ENCODE results near the gene SCO2. TPM values are rescaled to one million over a fixed set of nuclear protein-coding genes. Genes with fewer than 3 reads are reported as not detected.
A peak's percentile ranks its signal among the peaks of the same experiment; 100 is the strongest.

Gene SCO2
- polyA plus RNA-seq, 1 donor from 2014 or later = 9.6 TPM

- Histone ChIP-seq H3K9me2 (ENCODE audit: insufficient read depth, low read length) (no peaks in the 10 kb centered on the region), H2AFZ (ENCODE audit: low read depth, low read length) (no peak overlapping the region), H3K36me3 (ENCODE audit: insufficient read depth, low read length) (no peaks in the 10 kb centered on the region), H3K79me2 (replicated peaks; ENCODE audit: insufficient read depth, low read length) (no peaks in the 10 kb centered on the region), H3K27ac (ENCODE audit: low read length) (no peak overlapping the region), H3K9me3 (ENCODE audit: low read length) (no peaks in the 10 kb centered on the region), H4K20me1 (ENCODE audit: insufficient read depth) (no peaks in the 10 kb centered on the region), H3K27me3 (ENCODE audit: insufficient read depth, low read depth, low read length) (peaks cover 34% of the 10 kb centered on the region), H3F3A (ENCODE audit: insufficient read depth, low read length, poor library complexity, severe bottlenecking) (no peaks in the 10 kb centered on the region), H3K4me2 (ENCODE audit: low read length) (no peak overlapping the region), H3K9ac (ENCODE audit: low read length) (no peak overlapping the region), H3K4me3 (ENCODE audit: low read length) (peak overlapping the region; percentile 57)
- TF ChIP-seq POLR2AphosphoS5 (IDR thresholded peaks at IDR 0.05) (no peak), CTCF (IDR thresholded peaks at IDR 0.05; ENCODE audit: poor library complexity, severe bottlenecking) (no peak)
These were observed 5.6 kb upstream of the SCO2 start for GRCh38 chr22:50530877-50531545.

GRCh38 chr22:50530580-50530876 lies 5.1 kb upstream of the SCO2 start:
- H3K9me2 ChIP-seq (ENCODE audit: insufficient read depth, low read length) = no peaks in the 10 kb centered on the region
- H3K4me2 ChIP-seq (ENCODE audit: low read length) = no peak overlapping the region
- H3F3A ChIP-seq (ENCODE audit: insufficient read depth, low read length, poor library complexity, severe bottlenecking) = no peaks in the 10 kb centered on the region
- TF ChIP-seq EZH2 (IDR thresholded peaks at IDR 0.05; ENCODE audit: borderline replicate concordance, insufficient read depth, low read length, poor library complexity, severe bottlenecking) = no peak
- TF ChIP-seq REST (IDR thresholded peaks at IDR 0.05; ENCODE audit: borderline replicate concordance) = no peak
- no peak for TF ChIP-seq EP300 (conservative IDR thresholded peaks at IDR 0.05; ENCODE audit: poor library complexity, severe bottlenecking)
- TF ChIP-seq TAF1 (IDR thresholded peaks at IDR 0.05; ENCODE audit: low read depth) = no peak
- no peak for TF ChIP-seq MXI1 (conservative IDR thresholded peaks at IDR 0.05; ENCODE audit: poor library complexity, severe bottlenecking)
- no peak for TF ChIP-seq CTCF (IDR thresholded peaks at IDR 0.05; ENCODE audit: poor library complexity, severe bottlenecking)
- no peak for TF ChIP-seq SMC3 (conservative IDR thresholded peaks at IDR 0.05; ENCODE audit: poor library complexity)
- TF ChIP-seq RAD21 (conservative IDR thresholded peaks at IDR 0.05) = no peak
- TF ChIP-seq POLR2AphosphoS5 (IDR thresholded peaks at IDR 0.05) = no peak
- H3K9me3 ChIP-seq (ENCODE audit: low read length) = no peaks in the 10 kb centered on the region
- no peaks in the 10 kb centered on the region for H3K36me3 ChIP-seq (ENCODE audit: insufficient read depth, low read length)
- H4K20me1 ChIP-seq (ENCODE audit: insufficient read depth) = no peaks in the 10 kb centered on the region
- H3K79me2 ChIP-seq (replicated peaks; ENCODE audit: insufficient read depth, low read length) = no peaks in the 10 kb centered on the region
- no peak overlapping the region for H2AFZ ChIP-seq (ENCODE audit: low read depth, low read length)
- peak overlapping the region; percentile 57 for H3K4me3 ChIP-seq (ENCODE audit: low read length)
- H3K27me3 ChIP-seq (ENCODE audit: insufficient read depth, low read depth, low read length) = peaks cover 34% of the 10 kb centered on the region
- H3K27ac ChIP-seq (ENCODE audit: low read length) = no peak overlapping the region
- H3K9ac ChIP-seq (ENCODE audit: low read length) = no peak overlapping the region

Data from neural cell (in vitro differentiated cells).